Activated CD4-positive, alpha-beta T cell treated with anti-CD3 and anti-CD28 coated beads for 48 hours (primary cell): ENCODE measurements around the gene HIP1R.
A peak's percentile ranks its signal among the peaks of the same experiment; 100 is the strongest.
"Not testable (repeated sequence)": the region's sequence is repeated elsewhere in the genome, so short reads cannot be mapped to it uniquely, and the experiment has no call there.

ENCODE experiments used
- DNase-seq: peaks from one replicate; pipeline ENCODE4 v3.0.0-alpha.2; 2020

The HIP1R gene

GRCh38 chr12:122862872-122863701, 27.8 kb downstream of the HIP1R start:
- DNase-seq: no peak

- no peak for DNase-seq
Observed at GRCh38 chr12:122864894-122865253, 29.6 kb downstream of the HIP1R start.

GRCh38 chr12:122865268-122866231, 30.3 kb downstream of the HIP1R start:
- peak; percentile 47 for DNase-seq

GRCh38 chr12:122866379-122866778, 31.1 kb downstream of the HIP1R start:
- DNase-seq: no peak

GRCh38 chr12:122866950-122867607, 31.8 kb downstream of the HIP1R start:
- DNase-seq: no peak

- no peak for DNase-seq
Observed at GRCh38 chr12:122867691-122868461, 32.6 kb downstream of the HIP1R start.

GRCh38 chr12:122868471-122869177, 33.4 kb downstream of the HIP1R start:
- DNase-seq: no peak

- no peak for DNase-seq
Observed at GRCh38 chr12:122869207-122869973, 34.1 kb downstream of the HIP1R start.

GRCh38 chr12:122870163-122870842, 35.0 kb downstream of the HIP1R start:
- no peak for DNase-seq

- DNase-seq: no peak
Observed at GRCh38 chr12:122870867-122871664, 35.8 kb downstream of the HIP1R start.

- peak; percentile 77 for DNase-seq
Observed at GRCh38 chr12:122871851-122872780, 36.9 kb downstream of the HIP1R start.

- no peak for DNase-seq
Observed at GRCh38 chr12:122872815-122873361, 37.6 kb downstream of the HIP1R start.

GRCh38 chr12:122873540-122873939, 38.3 kb downstream of the HIP1R start:
- DNase-seq: no peak

- peak; percentile 65 for DNase-seq
Observed at GRCh38 chr12:122874081-122874480, 38.8 kb downstream of the HIP1R start.

- no peak for DNase-seq
Observed at GRCh38 chr12:122875590-122876220, 40.4 kb downstream of the HIP1R start.

GRCh38 chr12:122876281-122876680, 41.0 kb downstream of the HIP1R start:
- DNase-seq: not testable (repeated sequence)

GRCh38 chr12:122876731-122877130, 41.5 kb downstream of the HIP1R start:
- no peak for DNase-seq
